Measurements from ENCODE around the gene DST.
"Not testable (repeated sequence)": the region's sequence is repeated elsewhere in the genome, so short reads cannot be mapped to it uniquely, and the experiment has no call there.

DST gene

GRCh38 chr6:56570413-56571359 lies 72.0 kb downstream of the DST start:
- no peak for DNase-seq (ENCODE audit: low read depth)

- no peak for DNase-seq (ENCODE audit: low read depth)
Observed at GRCh38 chr6:56567501-56567900, 75.2 kb downstream of the DST start.

DNA sequence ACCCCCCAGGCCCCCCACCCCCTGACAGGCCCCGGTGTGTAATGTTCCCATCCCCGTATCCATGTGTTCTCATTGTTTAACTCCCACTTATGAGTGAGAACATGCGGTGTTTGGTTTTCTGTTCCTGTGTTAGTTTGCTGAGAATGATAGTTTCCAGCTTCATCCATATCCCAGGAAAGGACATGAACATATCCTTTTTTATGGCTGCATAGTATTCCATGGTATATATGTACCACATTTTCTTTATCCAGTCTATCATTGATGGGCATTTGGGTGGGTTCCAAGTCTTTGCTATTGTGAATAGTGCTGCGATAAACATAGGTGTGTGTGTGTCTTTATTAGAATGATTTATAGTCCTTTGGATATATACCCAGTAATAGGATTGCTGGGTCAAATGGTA lies 80.0 kb downstream of the DST start:
- DNase-seq (ENCODE audit: low read depth) = not testable (repeated sequence)

- DNase-seq (ENCODE audit: low read depth) = no peak
Observed at GRCh38 chr6:56556751-56557540, 85.7 kb downstream of the DST start.

GRCh38 chr6:56555438-56555872 lies 87.2 kb downstream of the DST start:
- no peak for DNase-seq (ENCODE audit: low read depth)

DNA sequence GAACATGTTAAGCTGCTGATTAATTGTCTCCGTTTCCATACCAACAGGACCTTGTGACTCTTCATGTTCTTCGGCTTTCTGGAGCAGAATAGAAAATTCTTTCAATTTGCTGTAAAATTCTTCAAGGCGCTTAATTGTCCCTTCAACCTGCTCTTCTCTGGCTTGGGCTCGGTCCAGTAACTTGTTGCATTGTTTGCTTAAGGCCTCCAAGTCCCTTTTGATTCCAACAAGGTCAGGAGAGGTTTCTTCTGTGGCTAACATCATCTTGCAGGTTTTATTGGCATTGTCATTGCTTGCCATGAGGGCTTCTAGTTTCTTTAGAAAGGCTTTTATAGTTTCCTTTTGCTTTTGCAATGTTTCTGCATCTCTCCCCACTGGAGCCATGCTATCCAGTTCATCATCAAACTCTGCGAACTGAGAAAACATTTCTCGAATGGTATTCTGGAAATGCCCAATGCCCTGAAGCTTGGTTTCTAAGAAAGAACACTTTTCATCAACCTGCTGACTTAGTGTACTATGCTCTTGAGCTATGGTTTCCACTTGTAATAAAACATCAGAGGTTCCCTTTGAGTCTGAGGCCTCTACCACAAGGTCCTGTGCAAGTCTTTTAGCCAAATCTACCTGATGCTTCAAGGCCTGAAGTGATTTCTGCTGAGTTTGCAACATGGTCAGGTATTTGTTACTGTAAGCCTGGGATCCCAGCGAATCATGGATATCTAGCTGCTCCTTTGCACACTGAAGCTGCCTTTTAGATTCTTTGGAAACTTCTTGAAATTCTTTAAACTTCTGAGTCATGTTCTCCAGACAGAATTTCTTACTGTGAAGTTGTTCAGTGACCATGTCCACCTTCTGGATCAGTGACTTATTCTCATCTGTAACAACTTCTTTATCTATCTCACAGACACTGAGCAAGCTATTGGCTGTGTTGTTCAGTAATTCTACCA lies 90.2 kb downstream of the DST start:
- no peak for DNase-seq (ENCODE audit: low read depth)

GRCh38 chr6:56551409-56552120 lies 91.1 kb downstream of the DST start:
- no peak for DNase-seq (ENCODE audit: low read depth)

DNA sequence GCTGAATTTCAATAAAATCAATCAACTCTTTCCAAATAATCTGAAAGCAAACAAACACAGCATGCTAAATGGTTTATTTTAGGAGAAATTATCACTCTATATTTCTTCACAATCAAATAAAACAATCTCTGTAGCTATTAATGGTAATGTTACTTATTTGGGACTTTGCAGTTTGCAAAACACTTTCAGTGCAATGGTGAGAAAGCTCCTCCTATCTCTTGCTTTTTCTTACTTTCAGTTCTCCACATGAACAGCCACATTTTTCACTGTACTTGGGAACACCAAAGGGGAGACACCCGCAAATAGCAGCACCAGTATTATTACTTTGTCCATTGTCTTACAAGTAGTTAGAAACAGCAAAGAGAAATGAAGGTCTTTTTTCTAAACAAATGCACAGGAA lies 92.4 kb downstream of the DST start:
- DNase-seq (ENCODE audit: low read depth) = no peak

- DNase-seq (ENCODE audit: low read depth) = no peak
Observed at GRCh38 chr6:56549014-56549413, 93.7 kb downstream of the DST start.

- no peak for DNase-seq (ENCODE audit: low read depth)
Observed at GRCh38 chr6:56547687-56548086, 95.0 kb downstream of the DST start.

DNA sequence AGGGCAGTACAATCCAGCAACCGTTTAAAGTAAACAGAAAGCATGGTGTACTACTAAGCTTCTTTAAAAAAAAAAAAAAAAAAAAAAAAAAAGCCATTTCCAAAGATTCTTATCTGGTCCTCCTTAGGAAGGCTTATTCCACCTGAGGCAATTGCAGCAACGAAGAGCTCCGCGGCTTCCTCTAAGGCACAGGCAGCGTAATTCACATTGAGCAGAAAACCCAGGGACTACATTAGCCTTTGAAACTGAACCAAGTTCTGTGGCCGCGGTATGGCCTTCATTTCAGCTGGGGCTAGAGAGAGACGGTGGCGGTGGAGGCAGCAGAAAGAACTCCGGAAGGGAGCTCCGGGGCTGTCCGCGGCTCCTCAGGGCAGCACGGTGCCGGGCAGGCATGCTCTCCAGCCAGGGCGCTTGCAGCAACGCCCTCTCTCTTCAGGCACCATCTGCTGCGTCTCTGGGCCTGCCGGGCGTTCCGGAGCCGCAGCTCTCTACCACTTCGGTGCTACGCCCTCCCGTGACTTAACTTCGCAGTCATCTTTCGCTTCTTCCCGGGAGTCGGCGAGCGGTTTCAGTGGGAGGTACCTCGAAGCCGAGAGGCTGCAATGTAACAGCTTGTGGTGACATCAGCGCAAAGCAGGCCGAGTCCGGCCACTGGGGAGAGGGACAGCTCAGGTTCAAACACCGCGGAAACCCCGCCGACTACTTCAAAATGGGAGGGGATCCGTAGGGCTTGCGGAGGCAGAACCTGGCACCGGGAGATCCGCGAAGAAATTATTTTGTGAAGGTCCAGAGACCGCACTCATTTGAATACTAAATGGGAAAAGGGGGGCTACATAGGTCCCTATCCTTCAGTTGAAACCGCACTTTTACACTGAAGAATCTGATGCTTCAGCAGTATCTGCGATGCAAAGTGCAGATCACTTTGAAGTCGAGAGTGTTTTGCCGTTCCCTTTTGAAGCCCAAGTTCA lies 100.0 kb downstream of the DST start:
- DNase-seq (ENCODE audit: low read depth) = peak; percentile 1

DNA sequence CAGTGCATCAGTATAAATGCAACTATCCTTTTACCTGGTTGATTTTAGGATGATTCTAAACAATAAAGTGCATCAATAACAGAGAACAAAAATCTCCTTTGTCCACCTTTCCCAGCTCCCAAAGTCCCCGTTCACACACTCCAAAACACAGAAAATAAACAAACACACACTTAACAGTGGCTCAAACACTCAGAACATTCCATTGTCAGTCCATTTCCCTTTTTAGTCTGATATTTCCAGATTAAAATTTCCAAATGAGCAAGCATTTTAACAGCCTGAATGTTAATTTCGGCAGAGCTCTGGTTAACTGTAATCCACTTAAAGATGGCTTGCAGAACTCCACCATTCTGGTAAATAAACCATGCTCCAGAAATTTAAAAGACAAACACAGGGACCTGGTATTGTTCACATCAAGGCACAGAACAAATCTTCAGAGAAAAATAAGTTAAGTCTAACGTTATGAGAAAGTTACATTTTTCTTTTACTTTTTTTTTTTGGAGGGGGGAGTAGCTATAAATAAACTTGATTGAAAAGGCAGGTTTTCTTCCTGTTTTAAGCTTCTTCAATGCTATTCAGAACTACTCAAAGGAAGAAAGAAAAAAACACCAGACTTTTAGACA lies 100.8 kb downstream of the DST start:
- DNase-seq (ENCODE audit: low read depth) = no peak

DNA sequence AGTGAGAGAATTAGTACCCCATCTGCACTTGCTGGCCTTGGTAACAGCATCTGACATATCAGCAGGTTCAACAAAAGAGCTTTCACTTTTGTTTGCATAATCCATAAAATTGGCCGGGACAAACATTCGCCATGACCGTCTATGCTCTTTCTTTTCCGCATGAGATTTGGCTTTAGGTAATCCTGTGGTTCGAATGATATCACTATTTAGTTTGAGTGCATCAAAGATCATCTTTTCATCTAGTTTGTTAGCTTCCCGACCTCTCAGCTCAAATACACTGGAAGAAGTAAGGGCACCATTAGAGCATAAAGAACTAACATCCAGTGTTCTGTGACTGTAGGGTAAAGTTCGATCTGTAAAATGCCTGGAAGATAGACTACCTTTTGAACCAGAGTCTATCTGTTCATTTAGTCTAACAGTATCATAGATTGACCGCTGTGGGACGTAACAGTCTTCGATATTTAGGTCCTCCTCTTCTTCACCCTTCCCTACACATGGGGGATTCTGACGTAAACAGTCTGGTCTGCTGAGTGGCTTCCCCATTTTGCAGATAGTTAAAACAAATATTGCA lies 101.6 kb downstream of the DST start:
- DNase-seq (ENCODE audit: low read depth) = no peak

- DNase-seq (ENCODE audit: low read depth) = no peak
Observed at GRCh38 chr6:56540232-56541029, 102.3 kb downstream of the DST start.

- no peak for DNase-seq (ENCODE audit: low read depth)
Observed at GRCh38 chr6:56539527-56540105, 103.1 kb downstream of the DST start.

DNA sequence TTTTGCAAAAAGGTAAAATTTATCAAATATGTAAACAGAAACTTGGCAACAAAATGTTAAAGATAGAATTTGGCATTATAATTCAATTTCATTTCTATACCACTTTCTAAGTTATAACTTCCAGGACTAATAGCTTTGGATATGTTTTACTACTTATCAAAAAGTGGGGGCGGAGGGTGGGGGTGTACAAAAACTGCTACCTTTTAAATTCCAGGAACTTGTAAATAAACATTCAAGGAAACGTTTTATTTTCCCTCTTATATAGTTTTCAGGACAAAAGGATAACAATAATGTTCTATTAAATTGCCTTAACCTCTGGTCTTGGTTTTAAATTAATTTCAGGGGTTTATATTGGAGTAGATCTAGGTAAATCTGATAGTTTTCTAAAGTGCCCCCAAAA lies 103.8 kb downstream of the DST start:
- DNase-seq (ENCODE audit: low read depth) = no peak

DNA sequence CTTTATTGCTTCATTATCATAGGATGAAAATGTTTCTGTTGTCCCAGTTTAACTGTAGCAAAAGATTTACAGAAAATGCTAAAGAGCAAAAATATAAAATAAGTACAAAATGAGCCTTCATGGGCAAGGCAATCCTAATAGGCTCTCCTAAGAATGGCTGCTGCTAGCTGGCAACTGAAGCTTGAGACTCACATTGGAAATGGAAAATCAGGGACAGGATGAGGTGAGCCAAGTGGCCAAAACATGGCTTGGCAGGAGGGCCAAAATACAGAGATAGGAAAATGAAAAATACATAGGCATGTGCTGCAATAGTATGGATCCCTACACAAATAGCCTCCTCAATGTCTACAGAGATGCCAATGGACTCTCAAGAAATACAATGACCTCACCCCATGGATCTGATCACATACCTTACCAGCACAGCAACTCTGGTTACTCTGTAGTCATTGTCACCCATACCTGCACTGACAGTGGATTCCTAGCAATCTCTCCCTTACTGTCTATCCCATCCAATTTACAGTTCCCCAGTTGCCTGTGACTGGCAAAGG lies 105.4 kb downstream of the DST start:
- no peak for DNase-seq (ENCODE audit: low read depth)

GRCh38 chr6:56536536-56536935 lies 106.2 kb downstream of the DST start:
- DNase-seq (ENCODE audit: low read depth) = no peak

Measured in activated gamma-delta T cell treated with anti-CD3 and anti-CD28 coated beads, Interleukin-2, amount 50 U/mL, for 16 hours (primary cell).